Thyroid gland (tissue), 4 donors: ENCODE data around the gene PPIL6.

ENCODE experiments used
- POLR2A ChIP-seq, 2 donors: fragments of 450-650 bp; IDR thresholded peaks; one replicate each; pipeline ENCODE4 v1.6.1; 2017; ENCODE audit warnings: antibody characterized with exemption in 2 of 2, mild to moderate bottlenecking in 2 of 2, moderate library complexity in 1 of 2
- TF ChIP-seq, protein P1 (sequence below), 6 experiments: fragments of 200-600 bp in 3 of 6; fragments of 450-650 bp in 3 of 6; sonication (generic) in 3 of 6; IDR thresholded peaks; one replicate each; pipeline ENCODE4 v1.5.1; 2016 to 2019; ENCODE audit warnings: antibody characterized with exemption in 6 of 6, mild to moderate bottlenecking in 2 of 6, inconsistent platforms in 1 of 6, moderate library complexity in 1 of 6

DNA sequence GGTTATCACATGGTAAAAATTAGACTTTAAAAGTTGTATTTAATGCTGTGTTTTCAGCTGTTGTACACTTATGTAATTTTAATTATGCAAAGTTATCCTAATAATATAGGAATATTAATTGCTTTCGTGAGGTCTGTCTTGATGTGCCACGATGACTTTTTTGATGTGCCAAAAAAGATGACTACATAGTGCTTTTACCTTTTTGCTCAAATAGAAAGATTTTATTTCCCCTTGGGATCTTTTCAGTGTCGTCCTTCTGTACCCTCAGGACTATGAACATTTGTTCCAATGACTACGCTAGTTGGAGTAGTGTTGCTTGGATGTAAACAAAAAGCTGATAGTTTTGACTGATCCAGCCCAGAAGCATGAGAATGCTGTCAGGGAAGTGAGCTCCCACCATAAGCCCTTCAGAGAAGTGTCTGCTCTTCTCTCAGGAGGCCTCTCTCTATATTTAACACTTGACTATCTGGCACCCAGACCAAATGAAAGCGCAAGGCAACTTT, 56.9 kb downstream of the PPIL6 start:
- TF ChIP-seq, protein P1, sequence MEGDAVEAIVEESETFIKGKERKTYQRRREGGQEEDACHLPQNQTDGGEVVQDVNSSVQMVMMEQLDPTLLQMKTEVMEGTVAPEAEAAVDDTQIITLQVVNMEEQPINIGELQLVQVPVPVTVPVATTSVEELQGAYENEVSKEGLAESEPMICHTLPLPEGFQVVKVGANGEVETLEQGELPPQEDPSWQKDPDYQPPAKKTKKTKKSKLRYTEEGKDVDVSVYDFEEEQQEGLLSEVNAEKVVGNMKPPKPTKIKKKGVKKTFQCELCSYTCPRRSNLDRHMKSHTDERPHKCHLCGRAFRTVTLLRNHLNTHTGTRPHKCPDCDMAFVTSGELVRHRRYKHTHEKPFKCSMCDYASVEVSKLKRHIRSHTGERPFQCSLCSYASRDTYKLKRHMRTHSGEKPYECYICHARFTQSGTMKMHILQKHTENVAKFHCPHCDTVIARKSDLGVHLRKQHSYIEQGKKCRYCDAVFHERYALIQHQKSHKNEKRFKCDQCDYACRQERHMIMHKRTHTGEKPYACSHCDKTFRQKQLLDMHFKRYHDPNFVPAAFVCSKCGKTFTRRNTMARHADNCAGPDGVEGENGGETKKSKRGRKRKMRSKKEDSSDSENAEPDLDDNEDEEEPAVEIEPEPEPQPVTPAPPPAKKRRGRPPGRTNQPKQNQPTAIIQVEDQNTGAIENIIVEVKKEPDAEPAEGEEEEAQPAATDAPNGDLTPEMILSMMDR (IDR thresholded peaks at IDR 0.05) = no peak
- TF ChIP-seq POLR2A (IDR thresholded peaks at IDR 0.05) = no peak
